Stimulated activated CD4-positive, alpha-beta T cell treated with anti-CD3 and anti-CD28 coated beads, Interleukin-12 subunit alpha, Interleukin-12 subunit beta, amount 100 ng/mL, for 48 hours (primary cell): ENCODE measurements around the gene CAV2.
"Not testable (repeated sequence)": the region's sequence is repeated elsewhere in the genome, so short reads cannot be mapped to it uniquely, and the experiment has no call there.

ENCODE experiments used
- DNase-seq, 3 donors: peaks; one replicate each; pipeline ENCODE4 v3.0.0-alpha.2; 2020; ENCODE audit warnings: low read depth in 2 of 3, low spot score in 1 of 3

CAV2 gene, protein sequence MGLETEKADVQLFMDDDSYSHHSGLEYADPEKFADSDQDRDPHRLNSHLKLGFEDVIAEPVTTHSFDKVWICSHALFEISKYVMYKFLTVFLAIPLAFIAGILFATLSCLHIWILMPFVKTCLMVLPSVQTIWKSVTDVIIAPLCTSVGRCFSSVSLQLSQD

DNA sequence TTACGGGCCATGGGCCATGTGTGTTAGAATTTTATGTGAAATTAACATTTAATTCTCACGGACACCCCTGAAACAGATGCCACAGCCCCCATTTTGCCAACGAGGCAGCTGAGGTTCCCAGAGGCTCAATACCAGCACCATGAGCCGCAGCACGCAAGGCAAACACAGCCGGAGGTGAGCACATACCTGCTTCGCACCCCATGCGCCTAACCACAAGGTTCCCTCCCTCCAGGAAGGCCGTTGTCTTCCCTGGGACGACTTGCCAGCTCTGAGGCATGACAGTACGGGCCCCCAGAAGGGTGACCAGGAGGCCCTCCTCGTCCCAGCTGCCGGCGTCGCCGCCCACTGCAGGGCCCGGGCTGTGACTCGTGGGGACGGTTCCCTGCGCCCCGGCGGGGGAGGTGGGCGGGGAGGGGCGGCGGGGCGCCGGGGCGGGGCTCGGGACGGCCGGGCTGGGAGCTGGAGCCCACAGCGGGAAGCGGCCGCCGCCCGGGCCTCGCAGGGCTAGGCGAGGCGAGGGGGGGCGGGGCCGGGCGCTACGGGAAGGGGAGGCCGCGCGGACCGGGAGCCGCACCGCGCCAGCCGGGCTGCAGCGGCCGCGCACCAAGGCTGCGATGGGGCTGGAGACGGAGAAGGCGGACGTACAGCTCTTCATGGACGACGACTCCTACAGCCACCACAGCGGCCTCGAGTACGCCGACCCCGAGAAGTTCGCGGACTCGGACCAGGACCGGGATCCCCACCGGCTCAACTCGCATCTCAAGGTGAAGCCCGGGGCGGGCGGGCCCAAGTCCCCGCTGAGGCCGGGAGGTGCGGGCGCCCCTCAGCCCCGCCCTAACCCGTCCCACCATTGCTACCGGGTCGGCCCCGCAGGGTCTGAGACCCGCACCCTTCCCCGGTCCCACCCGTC is at the start of gene CAV2:
Gene CAV2, plus strand, starts transcription at position 571 of the 910 bp plus-strand sequence. Its CDS starts 44 bp downstream, at position 615.
- no peak for DNase-seq

DNA sequence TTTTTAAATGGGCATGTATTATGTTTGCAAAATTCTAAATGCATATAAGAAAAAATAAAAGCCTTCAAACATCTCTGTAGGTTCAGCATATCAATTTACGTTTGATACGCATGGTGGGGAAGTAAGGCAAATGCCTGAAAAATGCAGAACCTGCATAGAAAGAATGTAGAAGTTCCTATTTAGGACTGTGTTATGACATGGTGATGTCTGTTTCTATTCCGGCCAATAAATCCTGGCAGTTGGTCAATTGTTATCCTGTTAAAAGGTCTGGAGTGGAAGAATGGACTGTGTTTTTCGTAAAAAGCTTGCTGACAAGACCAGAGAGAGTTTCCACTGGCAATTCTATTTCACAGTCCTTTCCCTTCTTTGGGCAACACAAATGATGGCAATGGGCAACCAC is 49.6 kb upstream of the CAV2 start:
- DNase-seq, result no peak

DNA sequence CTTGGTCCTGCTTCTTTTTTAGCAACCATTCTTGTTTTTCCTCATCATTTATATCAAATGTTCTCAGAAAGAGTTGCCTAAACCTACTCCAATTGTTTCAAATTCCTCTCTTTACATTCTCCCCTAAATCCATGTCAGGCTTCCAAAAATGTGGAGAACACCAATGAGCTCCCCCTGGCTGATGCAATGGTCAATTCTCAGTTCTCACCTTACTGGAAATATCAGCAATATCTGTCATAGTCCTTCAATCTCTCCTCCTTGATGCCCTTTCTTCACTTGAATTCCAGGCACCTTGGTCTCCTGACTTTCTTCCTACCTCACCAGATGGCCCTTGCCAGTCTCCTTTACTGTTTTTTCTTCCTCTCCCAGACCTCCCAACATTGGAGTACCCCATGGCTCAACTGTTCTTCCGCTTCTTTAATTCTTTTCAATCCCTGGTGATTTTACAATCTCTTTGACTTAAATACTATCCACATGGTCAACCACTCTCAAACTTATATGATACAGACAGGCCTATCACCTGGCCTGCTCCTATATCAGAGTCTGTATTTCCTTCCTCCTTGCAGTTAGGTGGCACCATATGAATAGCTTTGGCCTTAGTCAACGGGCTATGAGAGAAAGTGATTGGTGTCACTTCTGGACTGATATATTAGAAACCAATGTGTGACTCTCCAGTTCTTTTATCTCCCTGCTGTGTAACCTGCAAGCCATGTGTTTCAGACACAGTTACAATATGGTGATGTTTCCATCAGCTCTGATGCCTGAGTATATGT is 47.4 kb upstream of the CAV2 start:
- DNase-seq, result no peak

GRCh38 chr7:116454377-116454776 is 45.2 kb upstream of the CAV2 start:
- no peak for DNase-seq

- DNase-seq, result no peak
These were observed 44.5 kb upstream of the CAV2 start for GRCh38 chr7:116455009-116455408.

DNA sequence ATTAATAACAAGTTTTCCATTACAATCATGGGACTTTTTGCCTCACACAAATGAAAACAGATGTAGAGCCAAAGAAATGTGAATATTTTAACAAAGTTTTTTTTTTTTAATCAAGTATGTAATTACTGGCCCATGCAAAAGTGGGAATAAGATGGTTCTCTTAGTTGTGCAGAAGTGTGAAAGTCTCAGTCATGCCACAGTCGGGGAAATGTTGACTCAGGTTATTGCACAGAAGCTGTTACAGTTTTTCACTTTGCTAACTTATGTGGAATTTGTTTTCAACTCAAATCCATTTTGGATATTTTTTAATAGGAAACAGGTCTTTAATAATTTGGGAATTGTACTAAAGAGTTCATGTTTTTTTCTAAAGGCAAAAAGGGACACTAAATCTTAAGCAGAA is 44.0 kb upstream of the CAV2 start:
- no peak for DNase-seq

- DNase-seq, result no peak
These were observed 38.0 kb upstream of the CAV2 start for GRCh38 chr7:116461500-116461899.

GRCh38 chr7:116463956-116464355 is 35.6 kb upstream of the CAV2 start:
- DNase-seq, result no peak

DNA sequence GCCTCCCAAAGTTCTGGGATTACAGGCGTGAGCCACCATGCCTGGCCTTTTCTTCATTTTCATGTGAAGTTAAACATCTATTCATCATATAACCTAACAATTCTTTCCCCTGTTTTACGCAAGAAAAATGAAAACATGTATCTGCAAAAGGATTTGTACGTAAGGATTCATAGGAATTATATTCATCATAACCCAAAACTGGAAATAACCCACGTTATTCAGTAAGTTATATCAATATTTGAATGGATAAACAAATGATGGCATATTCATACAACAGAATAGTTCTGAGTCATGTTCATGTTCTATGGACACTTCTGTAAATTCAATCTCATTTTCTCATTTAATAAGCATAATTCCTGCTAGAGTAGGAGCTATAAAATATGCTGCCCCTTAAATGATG is 35.2 kb upstream of the CAV2 start:
- no peak for DNase-seq

DNA sequence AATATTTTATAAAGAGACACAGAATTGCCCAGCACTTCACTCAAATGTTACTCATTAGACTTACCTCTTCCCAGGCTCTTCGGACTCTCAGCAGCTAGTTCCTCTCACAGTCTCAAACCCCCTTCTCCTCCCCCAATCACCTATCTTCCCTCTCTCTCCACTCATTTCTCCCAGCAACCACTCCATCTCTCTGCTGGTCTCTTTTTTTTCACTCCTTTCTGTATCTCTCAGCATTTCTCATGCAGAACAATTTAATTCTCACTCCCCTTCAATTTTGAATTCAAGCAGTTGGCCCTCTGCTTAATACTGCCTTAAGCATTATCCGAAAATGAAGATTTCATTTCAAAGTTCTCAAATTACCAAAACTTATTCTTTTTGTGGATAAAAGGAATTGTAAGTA is 34.4 kb upstream of the CAV2 start:
- no peak for DNase-seq

DNA sequence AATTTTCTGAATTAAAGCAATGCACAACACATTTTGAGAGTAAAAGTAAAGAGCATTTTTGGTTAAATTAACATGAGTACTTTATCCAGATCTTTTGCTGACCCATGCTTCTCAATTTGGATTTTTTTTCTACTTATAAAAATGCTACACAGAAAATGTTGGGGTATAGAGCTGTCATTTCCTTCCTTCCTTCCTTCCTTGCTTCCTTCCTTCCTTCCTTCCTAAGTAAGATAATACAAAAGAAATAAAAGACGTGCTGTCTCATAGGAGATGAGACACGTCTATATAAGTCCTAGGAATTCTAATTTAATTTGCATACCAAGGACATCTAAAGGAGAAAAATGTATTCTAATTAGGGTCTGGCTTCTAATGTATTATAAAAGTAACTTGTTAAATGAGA is 31.0 kb upstream of the CAV2 start:
- DNase-seq, result no peak

- no peak for DNase-seq
These were observed 21.9 kb upstream of the CAV2 start for GRCh38 chr7:116477625-116478024.

DNA sequence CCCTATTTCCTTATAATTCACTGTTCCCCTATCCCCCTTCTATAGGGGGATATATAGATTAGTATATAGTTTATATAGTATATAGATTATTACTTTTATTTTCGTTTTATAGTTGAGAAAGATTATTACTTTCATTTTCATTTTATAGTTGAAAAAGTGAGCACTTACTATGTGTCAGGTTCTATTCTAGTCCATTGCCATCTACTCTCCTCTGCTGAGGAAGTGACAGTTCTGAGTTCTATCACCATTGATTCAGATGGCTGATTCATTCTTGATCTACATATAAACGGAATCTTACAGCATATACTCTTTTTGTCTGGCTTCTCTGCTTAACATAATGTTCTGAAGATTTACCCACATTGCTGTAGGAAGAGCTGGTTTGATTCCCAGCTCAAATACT is 20.7 kb upstream of the CAV2 start:
- no peak for DNase-seq

- DNase-seq, result no peak
These were observed 16.1 kb upstream of the CAV2 start for GRCh38 chr7:116483271-116483942.

DNA sequence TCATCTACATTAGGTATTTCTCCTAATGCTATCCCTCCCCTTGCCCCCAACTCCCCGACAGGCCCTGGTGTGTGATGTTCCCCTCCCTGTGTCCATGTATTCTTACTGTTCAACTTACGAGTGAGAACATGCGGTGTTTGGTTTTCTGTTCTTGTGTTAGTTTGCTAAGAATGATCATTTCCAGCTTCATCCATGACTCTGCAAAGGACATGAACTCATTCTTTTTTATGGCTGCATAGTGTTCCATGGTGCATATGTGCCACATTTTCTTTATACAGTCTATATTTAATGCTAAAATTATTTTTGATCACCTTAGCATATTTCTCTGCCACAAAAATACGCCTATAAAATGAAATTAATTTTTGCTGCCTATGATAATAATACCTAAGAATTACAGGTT is 15.1 kb upstream of the CAV2 start:
- not testable (repeated sequence) for DNase-seq

DNA sequence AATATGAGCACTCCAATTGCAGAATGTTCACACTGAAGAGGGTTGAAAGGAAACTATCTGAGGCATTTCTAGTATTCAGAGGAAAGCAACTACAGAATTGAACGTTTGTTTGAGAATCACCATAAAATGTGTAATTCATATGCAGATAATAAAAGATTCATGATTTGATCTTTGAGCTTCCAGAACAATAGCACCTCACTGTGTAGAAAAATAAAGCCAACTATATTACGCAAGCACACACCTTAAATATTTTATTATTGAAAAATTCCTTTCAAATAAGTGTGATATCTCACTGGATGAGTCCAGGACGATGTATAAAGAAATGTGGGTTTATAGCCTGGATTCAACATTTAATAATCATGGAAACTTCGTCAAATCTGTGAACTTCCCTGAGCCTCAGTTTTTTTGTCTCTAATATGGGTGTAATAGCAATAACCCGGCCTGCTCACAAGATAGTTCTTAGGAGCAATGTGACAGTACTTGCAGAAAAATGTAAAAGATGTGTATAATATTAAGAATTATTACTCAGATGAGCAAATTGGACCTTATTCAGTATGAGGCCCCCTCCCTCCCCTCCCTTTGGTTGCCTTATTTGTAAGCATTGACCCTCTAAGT is 11.5 kb upstream of the CAV2 start:
- no peak for DNase-seq

DNA sequence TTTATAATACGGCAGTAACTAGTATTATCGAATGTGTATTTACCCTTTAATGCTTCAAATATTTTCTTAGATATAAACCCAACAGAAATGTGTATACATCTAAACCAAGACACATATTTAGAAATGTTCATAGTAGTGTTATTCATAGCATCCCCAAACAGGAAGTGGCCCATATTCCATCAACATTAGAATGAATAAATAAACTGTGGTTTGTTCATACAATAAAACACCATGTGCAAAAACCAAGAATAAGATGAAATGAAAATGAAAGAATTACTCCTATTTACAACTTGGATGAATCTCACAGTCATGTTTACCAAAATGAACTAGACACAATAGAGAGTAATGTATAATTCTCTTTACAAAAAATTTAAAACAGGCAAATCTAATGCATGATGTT is 9.2 kb upstream of the CAV2 start:
- DNase-seq, result no peak

GRCh38 chr7:116491887-116492653 is 7.5 kb upstream of the CAV2 start:
- DNase-seq, result no peak

DNA sequence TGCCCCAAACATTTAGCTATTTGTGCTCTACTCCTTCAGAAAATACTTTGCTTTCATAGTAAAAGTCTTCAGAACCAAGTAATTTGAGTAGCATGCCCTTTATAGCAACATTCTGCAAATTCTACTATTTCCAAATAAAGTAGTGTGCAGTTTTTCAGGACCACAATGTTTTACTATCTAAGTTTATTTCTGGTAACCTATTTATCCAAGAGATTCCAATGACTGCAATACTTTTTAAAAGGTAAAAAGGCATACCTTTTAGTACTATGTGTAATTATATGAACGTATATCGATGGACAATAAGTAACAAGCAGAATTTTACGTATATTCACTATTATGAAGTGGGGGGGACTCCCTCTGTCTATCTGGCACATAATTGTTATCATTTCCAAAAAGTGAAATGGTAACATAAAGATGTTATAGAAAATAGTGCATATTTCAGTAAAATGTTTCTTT is 6.9 kb upstream of the CAV2 start:
- DNase-seq, result no peak

DNA sequence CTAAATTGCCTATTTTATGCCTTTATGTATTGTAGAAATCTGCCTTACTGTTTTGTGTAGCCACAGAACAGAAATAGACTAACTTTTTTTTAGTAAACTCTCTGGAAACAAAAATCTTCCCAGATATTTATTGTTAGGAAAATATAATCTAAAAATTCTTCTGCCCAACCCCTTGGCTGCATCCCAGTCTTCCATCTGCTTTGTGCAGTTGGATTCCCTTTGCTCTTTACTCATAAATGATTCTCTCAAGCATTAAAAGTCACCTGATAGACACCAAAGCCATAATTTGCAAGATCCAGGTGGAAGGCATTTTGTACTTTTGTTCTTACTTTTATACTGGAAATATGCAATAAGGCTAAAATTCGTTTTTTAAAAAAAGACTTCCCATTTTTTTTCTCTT is 6.1 kb upstream of the CAV2 start:
- no peak for DNase-seq
